GM12892 (cell line): Measurements from ENCODE around the gene MFSD6.

ENCODE experiments used
- POLR2A ChIP-seq: IDR thresholded peaks from 2 replicates; pipeline ENCODE4 v1.6.1; 2011; ENCODE audit warnings: low read depth, low read length, control low read depth
- POLR2AphosphoS5 ChIP-seq: IDR thresholded peaks from 2 replicates; pipeline ENCODE4 v1.6.1; 2011; ENCODE audit warnings: low read depth, low read length, control low read depth
- TAF1 ChIP-seq: IDR thresholded peaks from 2 replicates; pipeline ENCODE4 v1.6.1; 2011; ENCODE audit warnings: low read depth, mild to moderate bottlenecking, control low read depth, low read length, borderline replicate concordance

- TF ChIP-seq POLR2AphosphoS5, result no peak
- no peak for TF ChIP-seq TAF1
- no peak for TF ChIP-seq POLR2A
Measured at GRCh38 chr2:190529486-190530247, 121.5 kb downstream of the MFSD6 start.
